ENCODE results near the gene PANK1. TPM values are rescaled to one million over a fixed set of nuclear protein-coding genes. Genes with fewer than 3 reads are reported as not detected.

The PANK1 gene
- total and polyA plus RNA-seq, 2 of the 4 experiments (the other 2 are of a cell fraction): 3.0 to 8.8 TPM

DNA sequence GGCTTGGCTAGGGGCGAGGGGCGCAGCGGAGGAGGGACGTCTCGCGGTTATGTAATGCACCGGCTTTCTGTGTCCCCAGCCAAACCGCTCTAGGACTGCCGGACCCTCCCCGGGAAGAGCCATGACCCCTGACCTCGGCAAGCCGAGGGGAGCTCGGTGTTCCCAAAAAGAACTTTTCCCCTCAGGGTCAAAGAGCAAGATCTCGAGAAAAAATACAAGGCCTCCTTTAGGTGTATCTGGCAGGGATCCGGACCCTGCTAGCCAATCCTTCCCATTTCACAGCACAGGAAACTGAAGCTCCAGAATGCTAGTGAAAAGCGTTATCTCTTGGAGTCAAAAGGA lies 109.1 kb downstream of the PANK1 start:
- dilution Hi-C loops (cut with HindIII; ENCODE audit: low sequenced_read_pairs, unreplicated experiment): no loop called here

More for the DNA sequence above, 109.1 kb downstream of the PANK1 start:
- Histone ChIP-seq H4K91ac (ENCODE audit: insufficient read depth, low read depth, low read length) (no peak overlapping the region), H3K18ac (ENCODE audit: low read depth, low read length) (no peak overlapping the region), H3K23ac (ENCODE audit: low read depth, low read length) (no peak overlapping the region), H2BK5ac (ENCODE audit: low read depth, low read length, poor library complexity, severe bottlenecking) (no peak overlapping the region), H4K20me1 (ENCODE audit: insufficient read depth, low read length) (no peaks in the 10 kb centered on the region), H3K56ac (ENCODE audit: extremely low read depth, insufficient read depth, low read length) (no peak overlapping the region), H3K4ac (ENCODE audit: low read depth, low read length) (no peak overlapping the region), H3K14ac (replicated peaks; ENCODE audit: low read depth, low read length) (no peak overlapping the region), H2BK15ac (ENCODE audit: low read depth, low read length) (no peak overlapping the region), H3K4me1 (ENCODE audit: control insufficient read depth, insufficient read depth, low read length) (peaks cover 3% of the 10 kb centered on the region; the same call in 1 of the 2 replicates), H2BK120ac (ENCODE audit: low read depth, low read length) (no peak overlapping the region), H2AFZ (replicated peaks; ENCODE audit: low read length, poor library complexity) (peak overlapping the region; percentile 83), H2AK5ac (ENCODE audit: low read depth, low read length) (no peak overlapping the region; the same call in 1 of the 2 replicates), H3K9ac (ENCODE audit: low read depth, low read length) (no peak overlapping the region), H4K8ac (ENCODE audit: low read depth in 2 of 2, low read length in 2 of 2) (no peak overlapping the region), H3K27me3 (ENCODE audit: control insufficient read depth, insufficient read depth, low read length) (peaks cover 18% of the 10 kb centered on the region), H3K9me3 (ENCODE audit: control insufficient read depth, insufficient read depth, low read length) (no peaks in the 10 kb centered on the region), H3K36me3 (ENCODE audit: control insufficient read depth, insufficient read depth, low read length) (no peaks in the 10 kb centered on the region), H4K5ac (ENCODE audit: low read depth, low read length) (no peak overlapping the region), H3K4me3 (ENCODE audit: insufficient read depth, low read depth, low read length) (no peak overlapping the region; the same call in 1 of the 2 replicates), H3K4me2 (ENCODE audit: low read depth, low read length) (peak overlapping the region; percentile 2; the same call in 1 of the 2 replicates), H2BK20ac (ENCODE audit: low read depth, low read length) (no peak overlapping the region), H3K27ac (ENCODE audit: insufficient read depth, low read length) (no peak overlapping the region), H3K9me1 (ENCODE audit: insufficient read depth, low read length) (0 out of 2 replicates have a peak, but pooled peaks cover 3% of the 10 kb centered on the region), H2AK9ac (replicated peaks; ENCODE audit: low read depth, low read length, poor library complexity) (no peak overlapping the region), H3K79me1 (ENCODE audit: low read depth in 1 of 2, low read length in 2 of 2) (no peaks in the 10 kb centered on the region)
- WGBS, 2 experiments (ENCODE audit: extremely low coverage in 2 of 2, insufficient read length in 1 of 2): 0% methylated on average over 1 of the region's 16 CpGs; no CpG with 5 or more reads in 1 of the 2 experiments
- POLR2A ChIA-PET (ENCODE audit: unreplicated experiment): no interaction called here
- intact Hi-C loops (cut with micrococcal nuclease): no loop called here
- BruUV-seq (replicated peaks): no TSS peak
- ATAC-seq (ENCODE audit: low read depth): no peak
- CTCF ChIA-PET: interaction anchor here (0.6 kb wide), 1 partner anchor 8 kb away, joined by 3 read pairs; no protein-coding TSS in a partner anchor
- TF ChIP-seq POLR2A (IDR thresholded peaks at IDR 0.05; ENCODE audit: low read depth, low read length) (no peak), CHD1 (IDR thresholded peaks at IDR 0.05; ENCODE audit: low read depth, low read length) (no peak), CTCF (conservative IDR thresholded peaks at IDR 0.05; ENCODE audit: low read depth, low read length) (no peak), ELK1 (IDR thresholded peaks at IDR 0.05; ENCODE audit: borderline replicate concordance, low read depth, low read length) (no peak), SMC3 (IDR thresholded peaks at IDR 0.05; ENCODE audit: low read depth, low read length) (no peak), RFX5 (IDR thresholded peaks at IDR 0.05; ENCODE audit: low read depth, low read length) (no peak), MAZ (IDR thresholded peaks at IDR 0.05; ENCODE audit: borderline replicate concordance, low read depth, low read length) (no peak), NFE2L2 (IDR thresholded peaks at IDR 0.05; ENCODE audit: low read depth, low read length) (no peak), USF2 (IDR thresholded peaks at IDR 0.05; ENCODE audit: low read depth, low read length) (no peak), MAFK (IDR thresholded peaks at IDR 0.05; ENCODE audit: low read depth, low read length) (no peak), CEBPB (IDR thresholded peaks at IDR 0.05; ENCODE audit: low read depth, low read length) (no peak), MXI1 (IDR thresholded peaks at IDR 0.05; ENCODE audit: borderline replicate concordance, low read depth, low read length) (no peak), FOS (IDR thresholded peaks at IDR 0.05; ENCODE audit: low read depth, low read length) (no peak), BHLHE40 (IDR thresholded peaks at IDR 0.05; ENCODE audit: low read depth, low read length) (no peak), RCOR1 (IDR thresholded peaks at IDR 0.05; ENCODE audit: insufficient replicate concordance, low read length) (no peak), RAD21 (IDR thresholded peaks at IDR 0.05; ENCODE audit: low read length) (no peak)
- no peak for DNase-seq
- in situ Hi-C loops (cut with MboI; ENCODE audit: low sequenced_read_pairs): no loop called here

Measured in IMR-90 (cell line).